Trophoblast cell (in vitro differentiated cells and primary cell): ENCODE data around the gene KCNA4.

Experiments used
- DNase-seq, 2 donors: peaks; one replicate each; pipeline ENCODE4 v3.0.0-alpha.2; 2016
- H2AFZ ChIP-seq: 2 replicates; pipeline ENCODE4 v1.6.1; 2013; ENCODE audit warnings: low read length, moderate library complexity, mild to moderate bottlenecking; ENCODE audit not compliant: insufficient read depth, poor library complexity
- H2AK5ac ChIP-seq: 2 replicates; pipeline ENCODE4 v1.6.1; 2013; ENCODE audit warnings: mild to moderate bottlenecking, low read length
- H2BK120ac ChIP-seq: 2 replicates; pipeline ENCODE4 v1.6.1; 2013; ENCODE audit warnings: low read length, mild to moderate bottlenecking, moderate library complexity; ENCODE audit not compliant: insufficient read depth, poor library complexity
- H2BK12ac ChIP-seq: 2 replicates; pipeline ENCODE4 v1.6.1; 2013; ENCODE audit warnings: mild to moderate bottlenecking, low read length, moderate library complexity
- H2BK5ac ChIP-seq: 2 replicates; pipeline ENCODE4 v1.6.1; 2013; ENCODE audit warnings: low read length, low read depth, moderate library complexity, mild to moderate bottlenecking; ENCODE audit not compliant: poor library complexity
- H3K14ac ChIP-seq: 2 replicates; pipeline ENCODE4 v1.6.1; 2013; ENCODE audit warnings: mild to moderate bottlenecking, low read length
- H3K18ac ChIP-seq: 2 replicates; pipeline ENCODE4 v1.6.1; 2013; ENCODE audit warnings: mild to moderate bottlenecking, low read length
- H3K23ac ChIP-seq: 2 replicates; pipeline ENCODE4 v1.6.1; 2013; ENCODE audit warnings: low read length
- H3K27ac ChIP-seq: 2 replicates; pipeline ENCODE4 v1.5.1; 2013; ENCODE audit warnings: low read depth, mild to moderate bottlenecking, inconsistent platforms, low read length, moderate library complexity
- H3K27me3 ChIP-seq: 2 replicates; pipeline ENCODE4 v1.6.1; 2013; ENCODE audit warnings: inconsistent platforms, mild to moderate bottlenecking, low read length, moderate library complexity; ENCODE audit not compliant: insufficient read depth
- H3K36me3 ChIP-seq, 2 experiments: 1 replicate in 1 of 2; 2 replicates in 1 of 2; pipeline ENCODE4 v1.6.1; 2013; ENCODE audit warnings: low read length in 2 of 2, mild to moderate bottlenecking in 2 of 2, moderate library complexity in 1 of 2; ENCODE audit not compliant: insufficient read depth in 2 of 2, control insufficient read depth in 1 of 2
- H3K4ac ChIP-seq: 2 replicates; pipeline ENCODE4 v1.6.1; 2013; ENCODE audit warnings: low read depth, mild to moderate bottlenecking, low read length, moderate library complexity
- H3K4me1 ChIP-seq, 2 experiments: 1 replicate in 1 of 2; 2 replicates in 1 of 2; pipeline ENCODE4 v1.6.1; 2013; ENCODE audit warnings: low read length in 2 of 2, mild to moderate bottlenecking in 2 of 2, moderate library complexity in 1 of 2; ENCODE audit not compliant: insufficient read depth in 2 of 2, control insufficient read depth in 1 of 2
- H3K4me2 ChIP-seq: 2 replicates; pipeline ENCODE4 v1.6.1; 2013; ENCODE audit warnings: inconsistent platforms, mild to moderate bottlenecking, low read length, moderate library complexity
- H3K4me3 ChIP-seq: 2 replicates; pipeline ENCODE4 v1.5.1; 2013; ENCODE audit warnings: mild to moderate bottlenecking, low read depth, low read length, inconsistent platforms
- H3K79me1 ChIP-seq: one replicate; pipeline ENCODE4 v1.6.1; 2013; ENCODE audit warnings: low read length
- H3K79me2 ChIP-seq: 2 replicates; pipeline ENCODE4 v1.6.1; 2013; ENCODE audit warnings: low read length, mild to moderate bottlenecking; ENCODE audit not compliant: control insufficient read depth, insufficient read depth, poor library complexity
- H3K9ac ChIP-seq: 2 replicates; pipeline ENCODE4 v1.6.1; 2013; ENCODE audit warnings: mild to moderate bottlenecking, low read length
- H3K9me3 ChIP-seq: 2 replicates; pipeline ENCODE4 v1.6.1; 2013; ENCODE audit warnings: low read depth, mild to moderate bottlenecking, control low read depth, inconsistent platforms, low read length; ENCODE audit not compliant: insufficient read depth
- H4K12ac ChIP-seq: 2 replicates; pipeline ENCODE4 v1.6.1; 2013; ENCODE audit warnings: low read depth, mild to moderate bottlenecking, low read length, moderate library complexity
- H4K8ac ChIP-seq: 2 replicates; pipeline ENCODE4 v1.6.1; 2013; ENCODE audit warnings: low read depth, mild to moderate bottlenecking, low read length, moderate library complexity
- H4K91ac ChIP-seq: one replicate; pipeline ENCODE4 v1.6.1; 2013; ENCODE audit warnings: low read depth, mild to moderate bottlenecking, low read length, moderate library complexity
- WGBS: extraction: QIAGEN DNeasy Blood & Tissue Kit; methylation state at CpG from one replicate; pipeline ENCODE4 v1.1.7; 2013; ENCODE audit warnings: missing lambda C conversion rate; ENCODE audit not compliant: insufficient read length, insufficient coverage; ENCODE audit errors: extremely low coverage; 5-methylcytosine and 5-hydroxymethylcytosine counted together

KCNA4 gene

GRCh38 chr11:29963036-29963435 is 53.8 kb downstream of the KCNA4 start:
- Histone ChIP-seq H3K4me2 (no peak overlapping the region), H3K4ac (no peak overlapping the region), H3K36me3 (no peaks in the 10 kb centered on the region), H2BK5ac (no peak overlapping the region), H4K12ac (no peak overlapping the region), H3K23ac (no peak overlapping the region), H4K8ac (no peak overlapping the region), H3K9ac (no peak overlapping the region), H3K18ac (no peak overlapping the region), H2AK5ac (no peak overlapping the region), H3K27me3 (no peaks in the 10 kb centered on the region), H2BK120ac (no peak overlapping the region), H2AFZ (no peak overlapping the region), H3K79me1 (no peaks in the 10 kb centered on the region), H3K9me3 (no peaks in the 10 kb centered on the region), H2BK12ac (no peak overlapping the region), H3K4me1 (no peaks in the 10 kb centered on the region), H3K79me2 (no peaks in the 10 kb centered on the region), H4K91ac (no peak overlapping the region), H3K4me3 (no peak overlapping the region), H3K14ac (no peak overlapping the region), H3K27ac (no peak overlapping the region)
- DNase-seq = no peak
- no CpG with 5 or more reads among the region's 2 CpGs for WGBS

GRCh38 chr11:29962243-29962642 is 54.6 kb downstream of the KCNA4 start:
- Histone ChIP-seq H2BK12ac (no peak overlapping the region), H2AFZ (no peak overlapping the region), H3K14ac (no peak overlapping the region), H3K27ac (no peak overlapping the region), H3K9ac (no peak overlapping the region), H3K79me1 (no peaks in the 10 kb centered on the region), H3K36me3 (no peaks in the 10 kb centered on the region), H3K79me2 (no peaks in the 10 kb centered on the region), H4K12ac (no peak overlapping the region), H3K27me3 (no peaks in the 10 kb centered on the region), H3K4me3 (no peak overlapping the region), H3K4me1 (no peaks in the 10 kb centered on the region), H2AK5ac (no peak overlapping the region), H3K4me2 (no peak overlapping the region), H2BK120ac (no peak overlapping the region), H3K9me3 (no peaks in the 10 kb centered on the region), H4K91ac (no peak overlapping the region), H3K23ac (no peak overlapping the region), H3K18ac (no peak overlapping the region), H4K8ac (no peak overlapping the region), H2BK5ac (no peak overlapping the region), H3K4ac (no peak overlapping the region)
- peak in 1 of 2 donors; percentile 10 for DNase-seq
- WGBS = no CpG with 5 or more reads among the region's 2 CpGs
